D721Med (cell line): Measurements from ENCODE around the gene DENND2D.

Experiments used
- DNase-seq: peaks from one replicate; pipeline ENCODE4 v3.0.0; 2011; ENCODE audit warnings: low spot score; ENCODE audit not compliant: insufficient read length
- FAIRE-seq: peaks from 2 replicates; lab custom pipeline; 2011; peaks lifted over from hg19 to GRCh38; lab: Jason Lieb, UNC
- TF ChIP-seq, protein P1 (sequence below): IDR thresholded peaks from 2 replicates; pipeline ENCODE4 v1.5.1; 2012; ENCODE audit warnings: mild to moderate bottlenecking, control low read depth; ENCODE audit not compliant: insufficient read depth; ENCODE audit errors: missing control alignments

Gene DENND2D

DNA sequence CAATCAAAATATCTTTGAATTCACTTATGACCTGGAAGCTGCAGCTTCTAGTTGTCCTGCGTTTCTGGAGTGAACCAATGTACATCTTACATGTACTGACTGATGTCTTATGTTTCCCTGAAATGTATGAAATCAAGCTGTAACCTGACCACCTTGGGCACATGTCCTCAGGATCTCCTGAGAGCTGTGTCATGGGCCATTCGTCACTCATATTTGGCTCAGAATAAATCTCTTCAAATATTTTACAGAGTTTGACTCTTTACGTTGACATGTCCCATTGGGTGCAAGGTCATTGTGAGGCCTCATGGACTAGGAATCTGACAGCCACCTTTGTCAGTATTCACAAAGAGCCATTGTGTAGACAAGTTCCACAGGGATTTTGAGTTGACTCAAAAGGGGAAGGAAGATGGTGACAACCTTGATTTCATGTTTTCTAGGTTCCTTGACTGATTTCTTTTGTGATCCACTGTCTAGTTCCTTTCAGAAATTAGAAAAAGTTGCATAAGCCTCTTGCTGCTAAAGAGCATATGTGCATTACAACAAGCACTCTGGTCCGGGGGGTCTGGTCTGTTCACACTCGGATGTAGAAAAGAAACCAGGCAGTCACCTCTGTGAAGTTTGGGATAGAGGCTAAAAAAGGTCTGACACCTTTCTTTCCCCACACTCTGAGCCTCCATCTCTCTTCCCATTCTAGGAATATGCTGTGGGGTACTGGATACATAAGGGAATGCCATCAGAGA is 37.8 kb upstream of the DENND2D start:
- TF ChIP-seq, protein P1, sequence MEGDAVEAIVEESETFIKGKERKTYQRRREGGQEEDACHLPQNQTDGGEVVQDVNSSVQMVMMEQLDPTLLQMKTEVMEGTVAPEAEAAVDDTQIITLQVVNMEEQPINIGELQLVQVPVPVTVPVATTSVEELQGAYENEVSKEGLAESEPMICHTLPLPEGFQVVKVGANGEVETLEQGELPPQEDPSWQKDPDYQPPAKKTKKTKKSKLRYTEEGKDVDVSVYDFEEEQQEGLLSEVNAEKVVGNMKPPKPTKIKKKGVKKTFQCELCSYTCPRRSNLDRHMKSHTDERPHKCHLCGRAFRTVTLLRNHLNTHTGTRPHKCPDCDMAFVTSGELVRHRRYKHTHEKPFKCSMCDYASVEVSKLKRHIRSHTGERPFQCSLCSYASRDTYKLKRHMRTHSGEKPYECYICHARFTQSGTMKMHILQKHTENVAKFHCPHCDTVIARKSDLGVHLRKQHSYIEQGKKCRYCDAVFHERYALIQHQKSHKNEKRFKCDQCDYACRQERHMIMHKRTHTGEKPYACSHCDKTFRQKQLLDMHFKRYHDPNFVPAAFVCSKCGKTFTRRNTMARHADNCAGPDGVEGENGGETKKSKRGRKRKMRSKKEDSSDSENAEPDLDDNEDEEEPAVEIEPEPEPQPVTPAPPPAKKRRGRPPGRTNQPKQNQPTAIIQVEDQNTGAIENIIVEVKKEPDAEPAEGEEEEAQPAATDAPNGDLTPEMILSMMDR, result no peak
- no peak for DNase-seq
- no peak for FAIRE-seq

DNA sequence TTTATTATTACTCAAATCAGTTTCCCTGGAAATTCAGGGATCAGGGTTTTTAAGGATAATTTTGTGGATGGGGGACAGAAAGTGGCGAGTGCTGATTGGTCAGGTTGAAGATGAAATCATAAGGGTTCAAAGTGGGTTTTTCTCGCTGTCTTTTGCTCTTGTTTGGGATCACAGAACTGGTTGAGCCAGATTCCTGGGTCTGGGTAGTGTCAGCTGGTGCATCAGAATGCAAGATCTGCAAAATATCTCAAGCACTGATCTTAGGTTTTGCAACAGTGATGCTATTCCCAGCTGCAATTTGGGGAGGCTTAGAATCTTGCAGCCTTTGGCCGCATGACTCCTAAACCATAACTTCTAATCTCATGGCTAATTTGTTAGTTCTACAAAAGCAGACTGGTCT is 36.4 kb upstream of the DENND2D start:
- FAIRE-seq (no peak), DNase-seq (no peak)
- TF ChIP-seq, protein P1, result no peak

DNA sequence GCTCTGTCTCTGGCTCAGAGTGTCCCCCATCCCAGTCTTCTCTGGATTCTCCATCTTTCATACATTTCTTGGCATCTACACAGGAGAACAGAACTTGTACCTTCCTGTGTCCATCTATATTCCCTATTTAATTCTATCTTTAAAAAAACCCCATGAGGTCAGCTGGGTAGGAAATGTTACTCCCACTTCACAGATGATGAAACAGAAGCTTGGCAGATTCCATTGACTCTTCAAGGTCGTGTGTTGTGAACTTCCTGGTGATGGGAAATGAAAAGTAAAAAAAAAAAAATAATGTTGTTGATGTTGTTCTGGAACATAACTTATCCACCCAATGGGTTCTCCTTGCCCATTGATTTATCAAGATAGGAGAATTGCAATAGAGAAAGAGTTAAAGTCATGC is 35.9 kb upstream of the DENND2D start:
- DNase-seq, result no peak
- no peak for FAIRE-seq
- TF ChIP-seq, protein P1, result no peak

DNA sequence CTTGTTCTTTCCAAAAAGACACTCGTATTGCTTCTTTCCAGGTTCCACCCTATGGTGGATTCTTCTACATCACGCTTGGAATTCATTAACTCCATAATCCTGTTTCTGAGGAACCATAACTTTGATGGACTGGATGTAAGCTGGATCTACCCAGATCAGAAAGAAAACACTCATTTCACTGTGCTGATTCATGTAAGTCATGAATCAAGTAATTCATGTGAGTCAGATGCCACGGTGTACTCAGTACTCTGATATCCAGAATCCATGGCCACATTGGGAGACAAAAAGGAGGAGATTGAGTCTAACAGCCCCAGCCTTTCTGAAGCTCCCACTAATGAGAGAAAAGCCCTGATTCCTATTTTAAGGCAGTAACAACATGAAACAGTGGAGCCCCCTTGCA is 34.4 kb upstream of the DENND2D start:
- FAIRE-seq (no peak), DNase-seq (no peak)
- TF ChIP-seq, protein P1, result no peak

DNA sequence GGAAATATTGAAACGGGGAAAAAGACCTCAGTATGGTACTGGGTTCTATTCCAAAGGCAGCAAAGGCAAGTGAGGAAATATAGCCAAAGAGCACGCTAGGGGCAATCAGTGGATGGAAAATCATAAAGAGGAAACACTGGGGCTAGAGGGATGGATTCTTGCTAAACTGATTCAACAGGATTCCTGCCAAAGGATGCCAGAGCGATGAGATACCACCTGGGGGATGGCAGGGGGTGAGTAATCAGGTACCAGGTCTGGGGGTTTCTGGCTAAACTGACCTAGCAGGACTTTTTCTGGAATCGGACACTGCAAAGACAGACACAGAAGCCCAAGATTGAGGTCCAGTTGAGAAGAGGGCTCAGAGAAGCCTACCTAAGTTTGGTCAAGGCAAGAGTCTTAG is 33.8 kb upstream of the DENND2D start:
- TF ChIP-seq, protein P1, result no peak
- DNase-seq, result no peak
- FAIRE-seq, result no peak

DNA sequence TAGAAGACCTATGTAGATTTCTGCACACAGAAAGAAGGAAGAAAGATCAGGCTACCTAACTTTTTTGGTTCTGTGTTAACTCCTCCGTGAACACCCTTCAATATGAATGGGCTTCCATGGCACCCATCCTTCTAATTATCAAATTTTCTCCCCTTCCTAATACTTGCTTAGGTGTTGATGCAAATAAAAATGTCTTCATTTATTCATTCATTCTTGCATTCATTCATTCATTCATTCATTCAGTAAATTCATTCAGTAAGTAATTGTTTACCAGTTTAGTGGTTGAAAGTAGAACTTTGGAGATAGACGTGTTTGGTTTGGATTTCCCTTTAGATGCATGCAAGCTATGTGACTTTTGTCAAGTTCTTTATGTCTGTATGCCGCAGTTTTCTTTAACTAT is 31.7 kb upstream of the DENND2D start:
- FAIRE-seq (no peak), DNase-seq (no peak)
- TF ChIP-seq, protein P1, result no peak

DNA sequence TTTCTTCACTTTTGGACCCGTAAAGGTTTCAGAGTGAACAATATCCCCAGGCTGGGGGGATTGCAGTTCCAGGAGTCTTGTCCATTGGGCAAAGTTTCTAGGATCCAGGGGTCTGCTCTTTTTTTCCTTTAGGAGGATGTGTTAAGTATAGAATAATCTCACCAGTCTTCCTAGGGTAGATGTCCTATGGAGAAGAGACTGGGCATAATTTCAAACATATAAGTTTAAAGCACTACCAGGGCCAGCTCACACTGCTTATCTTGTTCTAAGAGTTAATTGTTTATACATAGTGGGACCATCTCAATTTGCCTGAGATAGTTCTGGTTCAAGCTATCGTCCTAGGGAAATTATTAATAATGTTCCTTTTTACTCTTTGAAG is 28.3 kb upstream of the DENND2D start:
- no peak for FAIRE-seq
- TF ChIP-seq, protein P1, result no peak

More for the DNA sequence above, 28.3 kb upstream of the DENND2D start:
- DNase-seq, result no peak
